ACC112 (cell line): ENCODE data around the gene PRRC2B.
"Not testable (repeated sequence)": the region's sequence is repeated elsewhere in the genome, so short reads cannot be mapped to it uniquely, and the experiment has no call there.

ENCODE experiments used
- H2AFZ ChIP-seq: fragments of 200-600 bp; sonication (generic); one replicate; pipeline ENCODE4 v1.6.0; 2017; ENCODE audit warnings: antibody characterized with exemption, low read length; ENCODE audit not compliant: unreplicated experiment
- H3K27ac ChIP-seq: fragments of 200-600 bp; sonication (generic); 2 replicates; pipeline ENCODE4 v1.5.1; 2014; ENCODE audit warnings: low read depth, mild to moderate bottlenecking, antibody characterized with exemption, low read length, moderate library complexity
- H3K27me3 ChIP-seq: fragments of 200-600 bp; sonication (generic); 2 replicates; pipeline ENCODE4 v1.6.1; 2014; ENCODE audit warnings: mild to moderate bottlenecking, antibody characterized with exemption, low read length, moderate library complexity, mixed read lengths; ENCODE audit not compliant: insufficient read depth
- H3K36me3 ChIP-seq: fragments of 200-600 bp; sonication (generic); 2 replicates; pipeline ENCODE4 v1.6.1; 2016; ENCODE audit warnings: mild to moderate bottlenecking, antibody characterized with exemption, low read length, moderate library complexity, mixed read lengths; ENCODE audit not compliant: insufficient read depth
- H3K4me1 ChIP-seq: fragments of 200-600 bp; sonication (generic); one replicate; pipeline ENCODE4 v1.6.1; 2016; ENCODE audit warnings: low read length, mixed read lengths; ENCODE audit not compliant: insufficient read depth, unreplicated experiment, control insufficient read depth
- H3K4me3 ChIP-seq: fragments of 200-600 bp; sonication (generic); 2 replicates; pipeline ENCODE4 v1.5.1; 2014; ENCODE audit warnings: mild to moderate bottlenecking, low read depth, low read length
- H3K79me2 ChIP-seq: fragments of 200-600 bp; sonication (generic); one replicate; pipeline ENCODE4 v1.6.0; 2016; ENCODE audit warnings: low read length; ENCODE audit not compliant: control insufficient read depth, unreplicated experiment, insufficient read depth

Gene PRRC2B

DNA sequence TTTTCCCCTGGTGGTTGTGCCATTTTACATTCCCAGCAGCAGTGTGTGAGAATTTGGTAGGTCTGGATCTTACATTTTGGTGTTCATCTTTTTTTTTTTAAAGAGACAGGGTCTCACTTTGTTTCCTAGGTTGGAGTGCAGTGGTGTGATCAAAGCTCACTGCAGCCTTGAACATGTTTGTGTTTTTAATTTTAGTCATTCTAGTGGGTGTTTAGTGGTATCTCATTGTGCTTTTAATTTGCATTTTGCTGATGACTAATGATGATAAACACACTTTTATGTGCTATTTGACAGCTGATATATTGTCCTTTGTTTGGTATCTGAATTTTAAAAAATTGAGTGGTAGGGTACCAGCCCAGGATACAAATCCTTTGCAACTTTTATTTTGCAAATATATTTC is 55.4 kb downstream of the PRRC2B start:
- H3K79me2 ChIP-seq: peaks cover 42% of the 10 kb centered on the region
- H3K4me1 ChIP-seq: no peaks in the 10 kb centered on the region
- H3K27me3 ChIP-seq: no peaks in the 10 kb centered on the region
- H3K36me3 ChIP-seq: peaks cover 53% of the 10 kb centered on the region
- H3K4me3 ChIP-seq: no peak overlapping the region
- H2AFZ ChIP-seq: no peak overlapping the region
- no peak overlapping the region for H3K27ac ChIP-seq

- no peak overlapping the region for H3K4me3 ChIP-seq
- H2AFZ ChIP-seq: no peak overlapping the region
- no peak overlapping the region for H3K27ac ChIP-seq
- peaks cover 50% of the 10 kb centered on the region for H3K36me3 ChIP-seq
- H3K4me1 ChIP-seq: no peaks in the 10 kb centered on the region
- H3K79me2 ChIP-seq: peaks cover 37% of the 10 kb centered on the region
- H3K27me3 ChIP-seq: no peaks in the 10 kb centered on the region
Observed at GRCh38 chr9:131454028-131454427, 60.1 kb downstream of the PRRC2B start.

GRCh38 chr9:131455655-131456054 is 61.8 kb downstream of the PRRC2B start:
- H3K27ac ChIP-seq, H3K27me3 ChIP-seq, H3K4me3 ChIP-seq, H3K4me1 ChIP-seq, H2AFZ ChIP-seq: not testable (repeated sequence)
- Histone ChIP-seq H3K79me2 (peaks cover 38% of the 10 kb centered on the region), H3K36me3 (peaks cover 51% of the 10 kb centered on the region)

DNA sequence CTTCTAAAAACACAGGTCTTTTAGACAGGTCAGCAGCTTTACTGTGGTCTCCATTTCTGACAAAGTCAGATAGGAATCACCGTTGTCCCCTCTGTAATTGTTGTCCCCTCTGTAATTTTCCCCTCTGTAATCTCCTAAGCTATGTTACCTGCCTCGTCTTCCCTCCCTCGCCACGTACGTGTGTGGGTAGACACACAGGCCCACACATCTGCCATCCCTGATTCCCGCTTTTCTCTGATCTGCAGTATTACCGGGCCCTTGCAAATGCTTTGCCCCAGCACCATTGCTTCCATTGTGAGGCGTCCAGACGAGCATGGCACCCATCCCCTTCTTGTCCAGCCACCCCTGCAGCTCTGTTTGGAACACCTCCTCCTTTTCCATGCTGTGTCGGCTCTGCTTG is 63.9 kb downstream of the PRRC2B start:
- Histone ChIP-seq H3K36me3 (peaks cover 46% of the 10 kb centered on the region), H3K4me3 (no peak overlapping the region), H3K4me1 (no peaks in the 10 kb centered on the region), H2AFZ (no peak overlapping the region), H3K79me2 (peaks cover 22% of the 10 kb centered on the region), H3K27me3 (no peaks in the 10 kb centered on the region), H3K27ac (no peak overlapping the region)

- no peak overlapping the region for H2AFZ ChIP-seq
- H3K27me3 ChIP-seq: no peaks in the 10 kb centered on the region
- peaks cover 49% of the 10 kb centered on the region for H3K36me3 ChIP-seq
- no peaks in the 10 kb centered on the region for H3K4me1 ChIP-seq
- no peak overlapping the region for H3K27ac ChIP-seq
- H3K79me2 ChIP-seq: peaks cover 21% of the 10 kb centered on the region
- H3K4me3 ChIP-seq: no peak overlapping the region
Observed at GRCh38 chr9:131459056-131459455, 65.2 kb downstream of the PRRC2B start.

DNA sequence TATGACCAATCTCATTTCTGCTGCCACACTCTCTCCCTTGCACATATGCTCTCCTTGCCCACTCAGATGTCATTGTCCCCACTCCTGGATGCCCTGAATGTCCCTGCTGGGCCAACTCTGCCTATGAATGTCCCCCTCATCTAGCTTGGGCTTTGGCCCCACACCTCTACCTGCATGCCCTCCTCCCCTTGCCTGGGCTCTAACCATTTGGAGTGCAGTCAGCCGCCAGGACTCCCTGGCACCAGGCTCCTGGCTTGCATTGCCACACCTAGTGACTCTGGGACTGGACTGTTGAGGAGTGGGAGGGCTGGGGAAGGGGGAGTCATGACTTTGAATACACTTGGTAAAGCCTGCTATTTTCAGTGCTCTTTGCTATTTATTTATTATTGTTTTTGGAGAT is 67.3 kb downstream of the PRRC2B start:
- H3K27me3 ChIP-seq: no peaks in the 10 kb centered on the region
- H3K4me3 ChIP-seq: no peak overlapping the region
- peaks cover 53% of the 10 kb centered on the region for H3K36me3 ChIP-seq
- no peak overlapping the region for H2AFZ ChIP-seq
- no peak overlapping the region for H3K27ac ChIP-seq
- no peaks in the 10 kb centered on the region for H3K4me1 ChIP-seq
- H3K79me2 ChIP-seq: peaks cover 23% of the 10 kb centered on the region

GRCh38 chr9:131464354-131465000 is 70.6 kb downstream of the PRRC2B start:
- no peaks in the 10 kb centered on the region for H3K27me3 ChIP-seq
- H3K36me3 ChIP-seq: peaks cover 48% of the 10 kb centered on the region
- peaks cover under 1% of the 10 kb centered on the region for H3K4me1 ChIP-seq
- H3K27ac ChIP-seq: no peak overlapping the region
- peaks cover 33% of the 10 kb centered on the region for H3K79me2 ChIP-seq
- no peak overlapping the region for H2AFZ ChIP-seq
- no peak overlapping the region for H3K4me3 ChIP-seq

- H2AFZ ChIP-seq: no peak overlapping the region
- H3K79me2 ChIP-seq: peaks cover 36% of the 10 kb centered on the region
- H3K36me3 ChIP-seq: peaks cover 51% of the 10 kb centered on the region
- H3K27me3 ChIP-seq: no peaks in the 10 kb centered on the region
- H3K4me1 ChIP-seq: peaks cover 5% of the 10 kb centered on the region
- H3K27ac ChIP-seq: no peak overlapping the region
- H3K4me3 ChIP-seq: no peak overlapping the region
Observed at GRCh38 chr9:131465401-131465800, 71.5 kb downstream of the PRRC2B start.

DNA sequence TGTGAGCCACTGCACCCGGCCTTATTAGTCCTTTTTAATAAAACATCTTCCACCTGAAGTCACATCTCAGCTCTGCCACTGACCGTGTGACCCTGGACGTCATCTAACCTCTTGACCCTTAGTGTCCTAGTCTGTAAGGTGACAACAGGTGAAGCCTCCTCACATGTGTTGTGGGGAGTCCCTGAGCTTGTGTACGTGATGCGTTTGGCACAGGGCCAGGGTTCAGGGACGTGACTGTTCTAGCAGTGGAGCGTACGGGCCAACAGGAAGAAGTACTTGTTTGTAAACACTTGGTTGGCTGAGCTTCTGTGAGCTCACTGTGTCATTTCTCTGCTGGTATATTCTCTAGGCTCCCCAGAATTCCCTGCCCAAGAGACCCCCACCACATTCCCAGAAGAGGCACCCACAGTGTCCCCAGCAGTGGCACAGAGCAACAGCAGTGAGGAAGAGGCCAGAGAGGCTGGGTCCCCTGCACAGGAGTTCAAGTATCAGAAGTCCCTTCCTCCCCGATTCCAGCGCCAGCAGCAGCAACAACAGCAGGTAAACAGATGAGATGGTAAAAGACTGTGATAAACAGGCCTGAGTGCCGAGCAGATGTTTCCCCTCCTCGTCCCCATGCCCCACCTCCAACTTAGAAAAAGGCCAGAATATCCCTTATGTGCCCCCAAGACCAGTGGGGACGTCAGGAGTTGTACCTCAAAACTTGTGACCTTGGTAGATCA is 73.5 kb downstream of the PRRC2B start:
- Histone ChIP-seq H3K27me3 (no peaks in the 10 kb centered on the region), H3K36me3 (peaks cover 55% of the 10 kb centered on the region), H2AFZ (no peak overlapping the region), H3K79me2 (peaks cover 46% of the 10 kb centered on the region), H3K27ac (no peak overlapping the region), H3K4me3 (no peak overlapping the region), H3K4me1 (peaks cover 5% of the 10 kb centered on the region)

- Histone ChIP-seq H3K4me1 (peaks cover 5% of the 10 kb centered on the region), H3K27me3 (no peaks in the 10 kb centered on the region), H3K79me2 (peaks cover 44% of the 10 kb centered on the region), H2AFZ (no peak overlapping the region), H3K27ac (no peak overlapping the region), H3K36me3 (peaks cover 55% of the 10 kb centered on the region), H3K4me3 (no peak overlapping the region)
Observed at GRCh38 chr9:131468031-131468430, 74.1 kb downstream of the PRRC2B start.

DNA sequence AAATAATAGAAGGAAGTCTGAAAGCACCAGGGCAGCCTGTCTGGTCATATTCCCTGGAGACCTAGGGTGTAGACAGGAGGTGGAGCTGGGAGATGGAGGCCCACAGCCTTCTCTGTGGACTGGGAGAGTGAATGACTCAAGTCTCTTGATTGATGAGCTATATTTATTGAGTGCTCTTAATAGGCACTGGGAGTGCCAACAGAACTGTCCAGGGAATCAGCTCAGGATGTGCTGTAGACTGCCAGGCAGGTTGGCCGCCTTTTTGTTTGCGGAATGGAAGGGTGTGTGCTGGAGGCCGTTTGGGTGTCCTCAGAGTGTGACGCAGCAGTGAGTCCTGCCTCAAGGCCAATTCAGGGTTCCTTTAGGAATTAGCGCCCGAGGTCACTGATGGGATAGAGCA is 75.5 kb downstream of the PRRC2B start:
- no peak overlapping the region for H3K27ac ChIP-seq
- H3K36me3 ChIP-seq: peaks cover 64% of the 10 kb centered on the region
- H3K4me3 ChIP-seq: no peak overlapping the region
- H3K4me1 ChIP-seq: peaks cover 5% of the 10 kb centered on the region
- no peak overlapping the region for H2AFZ ChIP-seq
- H3K79me2 ChIP-seq: peaks cover 41% of the 10 kb centered on the region
- H3K27me3 ChIP-seq: no peaks in the 10 kb centered on the region
